CD4-positive, alpha-beta T cell treated with Interleukin-17A for 4 hours (primary cell): Measurements from ENCODE around the gene NMT2.
A peak's percentile ranks its signal among the peaks of the same experiment; 100 is the strongest.
"Not testable (repeated sequence)": the region's sequence is repeated elsewhere in the genome, so short reads cannot be mapped to it uniquely, and the experiment has no call there.

Source experiments
- DNase-seq: peaks from one replicate; pipeline ENCODE4 v3.0.0-alpha.2; 2020; ENCODE audit warnings: mixed read lengths

Gene NMT2

GRCh38 chr10:15168291-15168785 is at the start of gene NMT2:
TSS of gene NMT2 (minus strand) at chr10:15168693. CDS start at chr10:15168612, 81 bp downstream.
- DNase-seq = no peak

- DNase-seq = no peak
Observed at GRCh38 chr10:15216700-15217099, 48.2 kb upstream of the NMT2 start.

GRCh38 chr10:15214237-15214636 is 45.7 kb upstream of the NMT2 start:
- DNase-seq = no peak

DNA sequence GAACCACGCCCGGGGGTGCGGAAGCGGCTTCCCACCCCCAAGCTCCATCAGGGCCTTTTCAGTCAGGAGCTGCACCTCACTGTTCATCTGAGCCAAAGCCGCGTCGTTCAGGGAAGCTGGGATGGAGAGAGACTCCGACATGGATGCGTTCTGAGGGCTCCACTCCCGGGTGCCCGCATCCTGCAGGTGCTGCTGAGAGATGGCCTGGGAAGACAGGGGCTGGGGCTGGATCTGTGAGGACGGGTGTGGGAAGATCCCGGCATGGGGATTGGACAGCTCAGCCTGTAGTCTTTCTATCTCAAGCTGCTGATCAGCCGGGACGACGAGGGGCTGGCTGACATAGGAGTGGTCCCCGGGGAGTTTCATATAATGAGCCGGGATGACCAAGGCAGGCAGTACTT is 45.0 kb upstream of the NMT2 start:
- DNase-seq = no peak

DNA sequence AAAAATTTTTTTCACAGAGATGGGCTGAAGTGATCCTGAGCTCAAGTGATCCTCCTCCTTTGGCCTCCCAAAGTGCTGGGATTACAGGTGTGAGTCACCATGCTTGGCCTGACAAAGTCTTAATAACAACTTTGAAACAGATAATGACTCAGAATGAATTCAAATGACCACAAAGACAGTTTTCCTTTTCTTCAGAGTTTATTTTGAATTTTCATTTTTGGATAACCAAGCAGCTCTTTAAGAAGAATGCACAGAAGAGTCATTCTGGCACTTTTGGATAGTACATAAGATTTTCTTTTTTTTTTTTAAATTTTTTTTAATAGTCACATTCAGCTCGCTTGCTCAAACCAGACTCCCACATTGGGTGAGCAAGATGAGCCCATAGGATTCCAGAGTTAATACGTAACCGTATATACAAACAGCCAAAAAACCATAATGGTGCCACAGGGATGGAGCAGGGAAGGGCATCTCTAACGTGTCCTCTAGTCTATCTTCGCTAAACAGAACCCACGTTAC is 43.0 kb upstream of the NMT2 start:
- no peak for DNase-seq

GRCh38 chr10:15210521-15210920 is 42.0 kb upstream of the NMT2 start:
- no peak for DNase-seq

- DNase-seq = peak; percentile 93
Observed at GRCh38 chr10:15209827-15210509, 41.5 kb upstream of the NMT2 start.

- DNase-seq = peak; percentile 23
Observed at GRCh38 chr10:15208221-15208620, 39.7 kb upstream of the NMT2 start.

- not testable (repeated sequence) for DNase-seq
Observed at GRCh38 chr10:15207410-15207809, 38.9 kb upstream of the NMT2 start.

DNA sequence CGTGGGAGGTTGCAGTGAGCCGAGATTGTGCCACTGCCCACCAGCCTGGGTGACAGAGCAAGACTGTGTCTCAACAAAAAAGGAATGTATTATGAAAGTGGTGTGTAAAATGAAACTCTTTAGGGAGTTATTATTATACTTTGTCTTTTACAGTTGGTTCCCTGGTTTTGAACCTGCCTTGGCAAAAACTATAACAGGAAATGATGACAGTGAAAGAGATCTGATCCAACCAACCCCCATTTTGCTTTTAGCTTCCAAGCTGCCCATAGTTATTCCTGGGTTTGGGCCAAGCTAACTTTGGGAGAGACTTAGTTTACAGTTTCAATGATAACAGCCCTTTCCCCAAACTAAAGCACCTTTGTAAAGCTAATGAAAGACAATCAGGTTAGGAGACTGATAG is 34.1 kb upstream of the NMT2 start:
- no peak for DNase-seq

- DNase-seq = not testable (repeated sequence)
Observed at GRCh38 chr10:15202301-15202621, 33.8 kb upstream of the NMT2 start.

DNA sequence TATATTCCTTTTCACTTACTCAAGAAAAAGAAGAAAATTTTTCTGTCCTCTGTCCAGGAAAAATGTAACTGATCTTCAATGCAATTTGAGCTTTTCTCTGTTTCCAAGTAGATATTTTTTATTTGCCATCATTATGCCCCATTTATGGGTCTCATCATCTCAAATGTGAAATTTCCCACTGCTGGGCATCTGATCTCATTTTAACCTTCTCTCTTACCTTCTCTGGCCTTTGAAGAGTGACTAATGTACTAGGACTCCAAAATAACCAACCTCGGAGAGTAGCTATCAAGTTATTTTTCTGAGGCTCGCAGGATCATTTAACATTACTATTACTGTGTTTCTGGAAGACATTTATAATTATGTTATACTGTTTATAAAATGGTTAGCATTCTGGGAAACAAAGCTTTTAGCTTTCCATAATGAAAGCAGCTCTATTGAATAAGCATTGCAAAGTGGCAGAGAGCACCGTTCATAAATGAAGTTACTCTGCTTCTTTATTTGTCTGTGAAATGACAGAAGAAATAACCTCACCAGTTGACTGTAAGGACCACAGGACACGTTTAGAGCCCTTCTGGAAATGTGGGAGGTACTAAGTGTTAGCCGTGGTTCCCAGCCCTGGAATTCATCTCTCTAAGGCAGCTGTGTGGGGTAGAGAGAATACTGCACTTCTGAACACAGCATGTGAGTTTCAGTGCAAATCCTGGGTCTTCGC is 33.3 kb upstream of the NMT2 start:
- no peak for DNase-seq

GRCh38 chr10:15200626-15201025 is 32.1 kb upstream of the NMT2 start:
- no peak for DNase-seq

DNA sequence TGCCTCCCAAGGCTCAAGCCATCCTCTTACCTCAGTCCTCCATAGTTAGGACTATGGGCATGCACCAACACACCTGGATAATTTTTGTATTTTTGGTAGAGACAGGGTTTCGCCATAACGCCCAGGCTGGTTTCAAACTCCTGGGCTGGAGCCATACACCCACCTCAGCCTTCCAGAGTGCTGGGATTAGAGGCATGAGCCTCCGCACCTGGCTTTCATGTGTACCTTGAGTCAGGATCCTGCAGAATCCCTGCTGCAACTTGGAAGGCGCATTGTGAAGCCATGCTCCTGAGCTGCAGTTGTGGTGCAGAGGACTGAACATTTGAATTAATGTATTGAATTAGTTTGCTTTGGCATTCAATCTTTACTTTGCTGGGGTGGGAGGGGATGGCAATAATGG is 29.4 kb upstream of the NMT2 start:
- no peak for DNase-seq

DNA sequence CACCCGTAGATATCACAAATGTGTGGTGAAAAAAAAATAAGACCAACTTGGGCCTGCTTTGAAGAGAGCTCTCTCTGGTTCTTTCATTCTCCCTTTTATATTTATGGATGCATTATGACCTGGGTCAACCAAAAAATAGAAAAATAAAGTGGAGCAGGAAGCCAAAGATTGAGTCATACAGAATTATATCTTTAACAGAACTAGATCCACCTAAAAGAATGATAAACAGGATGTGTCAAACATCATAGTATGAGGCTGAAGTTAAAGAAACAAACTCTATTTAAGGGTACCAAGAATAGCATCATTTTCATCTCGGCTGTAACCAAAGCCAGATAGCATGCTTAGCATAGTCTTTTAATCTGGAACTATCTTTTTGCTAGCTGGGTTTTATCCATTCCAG is 28.8 kb upstream of the NMT2 start:
- DNase-seq = no peak

DNA sequence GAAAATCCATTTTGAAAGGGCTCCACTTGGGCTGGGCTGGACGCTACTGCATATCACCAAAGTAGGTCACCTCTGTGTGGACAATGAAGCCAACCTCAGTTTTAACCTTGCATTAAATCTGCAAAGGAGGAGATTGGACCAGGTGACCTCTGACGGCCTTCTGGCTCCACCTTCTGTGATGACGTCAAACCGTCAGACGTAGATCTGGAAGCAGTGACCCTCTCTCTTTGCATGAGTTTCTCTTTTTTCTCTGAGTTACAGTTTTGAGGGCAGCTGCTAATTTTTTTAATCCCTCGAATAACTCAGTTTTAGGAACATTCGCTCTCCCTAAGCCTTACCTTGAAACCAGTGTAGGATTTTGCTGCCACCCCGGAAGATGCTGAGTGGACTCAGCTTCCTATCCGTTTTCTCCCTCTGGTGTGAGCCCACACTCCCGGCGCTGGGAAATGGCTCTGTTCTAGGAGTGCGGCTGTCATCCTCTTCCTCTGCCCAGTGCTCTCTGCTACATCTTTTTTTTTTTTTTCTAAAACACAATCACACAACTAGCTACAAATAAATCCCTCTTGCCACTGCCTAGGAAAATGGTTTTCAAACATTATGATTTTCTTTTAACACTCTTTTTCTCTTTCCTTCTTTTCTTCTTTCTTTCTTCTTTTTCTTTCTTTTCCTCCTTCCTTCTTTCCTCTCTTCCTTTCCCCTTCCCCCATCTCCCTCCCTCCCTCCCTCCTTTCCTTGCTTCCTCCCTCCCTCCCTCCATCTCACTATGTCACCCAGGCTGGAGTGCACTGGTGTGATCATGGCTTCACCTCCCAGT is 27.7 kb upstream of the NMT2 start:
- DNase-seq = peak; percentile 26

DNA sequence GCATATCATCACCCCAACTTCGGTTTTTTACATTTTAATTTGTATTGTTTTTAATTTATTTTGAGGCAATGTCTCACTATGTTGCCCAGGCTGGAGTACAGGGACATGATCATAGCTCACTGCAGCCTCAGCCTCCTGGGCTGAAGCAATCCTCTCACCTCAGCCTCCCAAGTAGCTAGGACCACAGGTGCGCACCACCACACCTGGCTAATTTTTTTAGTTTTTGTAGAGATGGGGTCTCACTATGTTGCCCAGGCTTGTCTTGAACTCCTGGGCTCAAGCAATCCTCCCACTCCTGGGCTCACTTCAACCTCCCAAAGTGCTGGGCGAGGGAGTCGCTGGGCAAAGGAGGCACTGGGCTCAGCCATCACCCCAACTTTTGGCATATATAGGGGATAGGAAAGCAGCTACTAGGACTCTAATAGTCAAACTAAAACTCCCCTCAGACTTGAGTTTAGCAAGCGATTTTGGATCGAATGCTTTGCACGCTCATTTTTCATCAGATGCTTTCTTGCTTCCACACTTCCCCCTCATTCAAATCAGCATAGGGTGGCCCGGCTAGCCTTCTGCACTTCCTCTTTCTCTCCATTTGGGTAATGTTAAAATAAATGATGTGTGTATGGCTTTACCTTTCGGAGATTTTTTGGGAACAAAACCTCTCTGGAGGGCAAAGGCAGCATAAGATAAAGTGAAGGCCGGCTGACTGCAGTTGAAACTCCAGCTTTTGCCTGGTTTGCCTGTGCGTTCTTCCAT is 20.8 kb upstream of the NMT2 start:
- DNase-seq = no peak

GRCh38 chr10:15188603-15189002 is 20.1 kb upstream of the NMT2 start:
- peak; percentile 70 for DNase-seq

- DNase-seq = no peak
Observed at GRCh38 chr10:15183689-15184481, 15.4 kb upstream of the NMT2 start.

- DNase-seq = no peak
Observed at GRCh38 chr10:15182540-15183207, 14.2 kb upstream of the NMT2 start.

DNA sequence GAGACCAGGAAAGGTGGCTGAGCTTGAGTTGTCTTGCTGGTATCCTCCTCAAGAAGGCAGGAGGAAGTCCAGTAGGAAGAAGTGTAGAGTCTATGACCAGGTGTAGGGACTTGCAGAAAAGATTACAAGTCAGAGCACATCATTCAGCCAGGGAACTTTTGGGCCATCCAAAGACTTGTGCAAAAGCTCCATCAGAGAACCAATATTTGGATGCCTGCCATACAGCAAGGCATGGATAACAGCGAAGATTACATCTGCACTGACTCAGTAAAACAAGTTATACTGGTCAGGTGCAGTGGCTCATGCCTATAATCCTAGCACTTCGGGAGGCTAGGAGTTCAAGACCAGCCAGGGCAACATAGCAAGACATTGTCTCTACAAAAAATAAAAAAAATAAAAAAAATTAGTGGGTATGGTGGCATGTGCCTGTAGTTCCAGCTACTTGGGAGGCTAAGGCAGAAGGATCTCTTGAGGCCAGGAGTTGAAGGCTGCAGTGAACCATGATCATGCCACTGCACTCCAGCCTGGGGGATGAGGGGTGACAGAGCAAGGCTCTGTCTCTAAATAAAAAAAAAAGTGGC is 13.2 kb upstream of the NMT2 start:
- DNase-seq = no peak
